Tibial nerve (tissue), 3 donors: ENCODE measurements around the gene PTPRJ.

Source experiments
- CTCF ChIP-seq, 5 experiments: fragments of 200-600 bp in 3 of 5; fragments of 450-650 bp in 2 of 5; sonication (generic) in 3 of 5; IDR thresholded peaks; one replicate each; pipeline ENCODE4 v1.5.1; 2016 to 2019; ENCODE audit warnings: antibody characterized with exemption in 5 of 5, mild to moderate bottlenecking in 3 of 5, moderate library complexity in 2 of 5
- POLR2A ChIP-seq, 2 donors: fragments of 450-650 bp; IDR thresholded peaks; one replicate each; pipeline ENCODE4 v1.6.1; 2017; ENCODE audit warnings: antibody characterized with exemption in 2 of 2, mild to moderate bottlenecking in 2 of 2, moderate library complexity in 2 of 2

- TF ChIP-seq CTCF (IDR thresholded peaks at IDR 0.05) (no peak), POLR2A (IDR thresholded peaks at IDR 0.05) (no peak)
Measured at GRCh38 chr11:48122246-48122645, 141.9 kb downstream of the PTPRJ start.
